Sigmoid colon (tissue), 7 donors: ENCODE data around the gene CLIP4. TPM values are rescaled to one million over a fixed set of nuclear protein-coding genes. Genes with fewer than 3 reads are reported as not detected.

Experiments
- DNase-seq: peaks from one replicate; pipeline ENCODE4 v3.0.0-alpha.2; 2019
- H3K27ac ChIP-seq, 4 donors: fragments of 200-600 bp; sonication (generic); one replicate each; pipeline ENCODE4 v1.5.1; 2016 to 2019; ENCODE audit warnings: mild to moderate bottlenecking in 1 of 4
- H3K27me3 ChIP-seq, 3 donors: fragments of 200-600 bp; sonication (generic); one replicate each; pipeline ENCODE4 v1.5.1; 2019; ENCODE audit warnings: mild to moderate bottlenecking in 1 of 3
- H3K36me3 ChIP-seq, 4 donors: fragments of 200-600 bp; sonication (generic); one replicate each; pipeline ENCODE4 v1.5.1; 2016 to 2019
- H3K4me1 ChIP-seq, 4 donors: fragments of 200-600 bp; sonication (generic); one replicate each; pipeline ENCODE4 v1.5.1; 2017 to 2019
- H3K4me3 ChIP-seq, 4 donors: fragments of 200-600 bp; sonication (generic); one replicate each; pipeline ENCODE4 v1.5.1; 2017 to 2019; ENCODE audit warnings: mild to moderate bottlenecking in 2 of 4, moderate library complexity in 1 of 4
- H3K9me3 ChIP-seq, 4 donors: fragments of 200-600 bp in 3 of 4; sonication (generic) in 3 of 4; one replicate each; pipeline versions ENCODE4 v1.5.1 to v1.6.1; 2013 to 2019
- CTCF ChIP-seq, 4 experiments: fragments of 450-650 bp in 3 of 4; fragments of 200-600 bp in 1 of 4; IDR thresholded peaks; one replicate each; pipeline ENCODE4 v1.5.1; 2016 to 2019; ENCODE audit warnings: antibody characterized with exemption in 4 of 4, mild to moderate bottlenecking in 3 of 4, moderate library complexity in 2 of 4
- EP300 ChIP-seq, 4 donors: sonication (generic); formaldehyde crosslinking; IDR thresholded peaks; one replicate each; pipeline ENCODE4 v1.6.1; 2017; ENCODE audit warnings: antibody characterized with exemption in 4 of 4
- POLR2A ChIP-seq, 2 donors: fragments of 450-650 bp; IDR thresholded peaks; one replicate each; pipeline ENCODE4 v1.6.1; 2016; ENCODE audit warnings: antibody characterized with exemption in 2 of 2, mild to moderate bottlenecking in 2 of 2, moderate library complexity in 2 of 2
- POLR2AphosphoS5 ChIP-seq, 4 donors: sonication (generic); formaldehyde crosslinking; IDR thresholded peaks; one replicate each; pipeline ENCODE4 v1.6.1; 2017; ENCODE audit warnings: antibody characterized with exemption in 4 of 4
- WGBS, 2 donors: extraction: QIAGEN DNeasy Blood & Tissue Kit; methylation state at CpG; one replicate each; pipeline ENCODE4 v1.1.7; 2013; 5-methylcytosine and 5-hydroxymethylcytosine counted together
- intact Hi-C: fragments of 100-400 bp; cut with DNase I; formaldehyde crosslinking; loops from one replicate; pipeline ENCODE4 v1.15.1; 2023
- polyA plus RNA-seq, 3 donors: library from polyadenylated mRNA; stranded (reverse); fragments of 200-250 nt; gene quantifications; one replicate each; pipeline ENCODE4 v1.2.3, GENCODE V29; 2013
- total RNA-seq, 4 donors: library from RNA; depleted of rRNA; stranded (reverse); fragments of >200 nt; gene quantifications; one replicate each; pipeline ENCODE4 v1.1.0, GENCODE V29; 2016
- donor health status: healthy with polysubstance abuse.
- donor health status: Bipolar disorder and iron deficiency.
- donor health status: healthy.

The CLIP4 gene
- total and polyA plus RNA-seq, 7 donors, result 1.8 to 94.6 (median 68.5) TPM

- H3K4me3 ChIP-seq, result no peak overlapping the region
- DNase-seq, result no peak
- H3K27me3 ChIP-seq, result no peaks in the 10 kb centered on the region
- TF ChIP-seq CTCF (IDR thresholded peaks at IDR 0.05), result no peak
- TF ChIP-seq POLR2AphosphoS5 (IDR thresholded peaks at IDR 0.05), result no peak
- TF ChIP-seq EP300 (IDR thresholded peaks at IDR 0.05), result no peak
- TF ChIP-seq POLR2A (IDR thresholded peaks at IDR 0.05), result no peak
- 70 to 79% methylated on average over 5 of the region's 5 CpGs for WGBS, 2 donors
- intact Hi-C loops, result no loop called here
- no peak overlapping the region for H3K27ac ChIP-seq
- H3K9me3 ChIP-seq, result no peaks in the 10 kb centered on the region
- no peaks in the 10 kb centered on the region for H3K4me1 ChIP-seq
- no peaks in the 10 kb centered on the region for H3K36me3 ChIP-seq
These were observed 87.7 kb downstream of the CLIP4 start for GRCh38 chr2:29202819-29203495.

GRCh38 chr2:29206941-29207340 lies 91.7 kb downstream of the CLIP4 start:
- Histone ChIP-seq H3K36me3 (no peaks in the 10 kb centered on the region), H3K9me3 (no peaks in the 10 kb centered on the region), H3K27ac (no peak overlapping the region), H3K4me3 (no peak overlapping the region), H3K4me1 (no peaks in the 10 kb centered on the region), H3K27me3 (no peaks in the 10 kb centered on the region)
- no peak for DNase-seq
- intact Hi-C loops, result no loop called here
- no peak for TF ChIP-seq POLR2A (IDR thresholded peaks at IDR 0.05)
- no peak for TF ChIP-seq CTCF (IDR thresholded peaks at IDR 0.05)
- no peak for TF ChIP-seq POLR2AphosphoS5 (IDR thresholded peaks at IDR 0.05)
- no peak for TF ChIP-seq EP300 (IDR thresholded peaks at IDR 0.05)
- WGBS, 2 donors, result 66 to 72% methylated on average over 5 of the region's 5 CpGs

- Histone ChIP-seq H3K36me3 (no peaks in the 10 kb centered on the region), H3K27ac (no peak overlapping the region), H3K4me1 (no peaks in the 10 kb centered on the region), H3K9me3 (no peaks in the 10 kb centered on the region), H3K27me3 (no peaks in the 10 kb centered on the region), H3K4me3 (no peak overlapping the region)
- intact Hi-C loops, result no loop called here
- WGBS, 2 donors, result 65 to 72% methylated on average over 3 of the region's 3 CpGs
- TF ChIP-seq POLR2A (IDR thresholded peaks at IDR 0.05), result no peak
- DNase-seq, result no peak
These were observed 92.3 kb downstream of the CLIP4 start for GRCh38 chr2:29207352-29208148.

GRCh38 chr2:29209551-29209950 lies 94.3 kb downstream of the CLIP4 start:
- DNase-seq, result no peak
- Histone ChIP-seq H3K27ac (no peak overlapping the region), H3K4me1 (no peaks in the 10 kb centered on the region), H3K9me3 (no peaks in the 10 kb centered on the region), H3K36me3 (no peaks in the 10 kb centered on the region), H3K4me3 (no peak overlapping the region), H3K27me3 (no peaks in the 10 kb centered on the region)
- 90 to 92% methylated on average over 5 of the region's 5 CpGs for WGBS, 2 donors
- TF ChIP-seq POLR2AphosphoS5 (IDR thresholded peaks at IDR 0.05) (no peak), POLR2A (IDR thresholded peaks at IDR 0.05) (no peak), CTCF (IDR thresholded peaks at IDR 0.05) (no peak)
- intact Hi-C loops, result no loop called here

GRCh38 chr2:29212009-29212408 lies 96.8 kb downstream of the CLIP4 start:
- Histone ChIP-seq H3K27me3 (no peaks in the 10 kb centered on the region), H3K36me3 (no peaks in the 10 kb centered on the region), H3K4me1 (no peaks in the 10 kb centered on the region), H3K9me3 (no peaks in the 10 kb centered on the region), H3K4me3 (no peak overlapping the region), H3K27ac (no peak overlapping the region)
- 64 to 81% methylated on average over 5 of the region's 5 CpGs for WGBS, 2 donors
- no peak for DNase-seq
- intact Hi-C loops, result no loop called here
- TF ChIP-seq CTCF (IDR thresholded peaks at IDR 0.05) (no peak), POLR2AphosphoS5 (IDR thresholded peaks at IDR 0.05) (no peak), EP300 (IDR thresholded peaks at IDR 0.05) (no peak), POLR2A (IDR thresholded peaks at IDR 0.05) (no peak)
